AG04450 (cell line): Measurements from ENCODE around the gene SPATA31E1. TPM values are rescaled to one million over a fixed set of nuclear protein-coding genes. Genes with fewer than 3 reads are reported as not detected.

Source experiments
- CTCF ChIA-PET: fragments of 300-600, 350-600 bp; formaldehyde crosslinking; extraction: SDS; loops from one replicate; lab custom pipeline; 2022; ENCODE audit warnings: antibody characterized with exemption, inconsistent platforms; lab: Charles Lee
- POLR2A ChIA-PET: fragments of 350-600 bp; formaldehyde crosslinking; extraction: SDS; loops from one replicate; lab custom pipeline; 2021; ENCODE audit warnings: antibody characterized with exemption, inconsistent platforms; lab: Yijun Ruan, JAX
- DNase-seq: peaks from one replicate; pipeline ENCODE4 v3.0.0-alpha.2; 2011; ENCODE audit warnings: low read depth, low spot score
- H3K27ac ChIP-seq: one replicate; pipeline ENCODE4 v1.5.1; 2012; ENCODE audit warnings: low read depth, low read length, control low read depth
- H3K27me3 ChIP-seq: one replicate; pipeline ENCODE4 v1.6.0; 2012; ENCODE audit warnings: low read length; ENCODE audit not compliant: control insufficient read depth, insufficient read depth
- H3K4me3 ChIP-seq: 2 replicates; pipeline ENCODE4 v1.5.1; 2011; ENCODE audit warnings: mild to moderate bottlenecking, low read depth, low read length, control low read depth
- H3K9me3 ChIP-seq: 2 replicates; pipeline ENCODE4 v1.5.1; 2012; ENCODE audit warnings: low read length; ENCODE audit not compliant: control insufficient read depth, insufficient read depth
- CTCF ChIP-seq: IDR thresholded peaks from 2 replicates; pipeline ENCODE4 v1.5.1; 2011; ENCODE audit warnings: low read depth, low read length, control low read depth, inconsistent platforms
- polyA plus RNA-seq: library from polyadenylated mRNA; depleted of rRNA; stranded (reverse); fragments of >200 nt; gene quantifications from 2 replicates; pipeline ENCODE4 v1.2.3, GENCODE V29; 2011

Gene SPATA31E1
- polyA plus RNA-seq, 1 experiment = 0.02 TPM

- Histone ChIP-seq H3K9me3 (peaks cover 6% of the 10 kb centered on the region), H3K27me3 (no peaks in the 10 kb centered on the region), H3K4me3 (no peak overlapping the region), H3K27ac (no peak overlapping the region)
- ChIA-PET CTCF (no interaction called here), POLR2A (no interaction called here)
- DNase-seq = no peak
- TF ChIP-seq CTCF = no peak
Observed at GRCh38 chr9:87880116-87880515, 2.6 kb upstream of the SPATA31E1 start.

- Histone ChIP-seq H3K27me3 (no peaks in the 10 kb centered on the region), H3K4me3 (no peak overlapping the region), H3K27ac (no peak overlapping the region), H3K9me3 (peaks cover 6% of the 10 kb centered on the region)
- DNase-seq = no peak
- ChIA-PET POLR2A (no interaction called here), CTCF (no interaction called here)
- TF ChIP-seq CTCF = no peak
Observed at GRCh38 chr9:87880683-87881082, 2.0 kb upstream of the SPATA31E1 start.

GRCh38 chr9:87883274-87883673, 597 bp downstream of the SPATA31E1 start:
- TF ChIP-seq CTCF = no peak
- ChIA-PET POLR2A (no interaction called here), CTCF (interaction anchor here (1.7 kb wide), 1 partner anchor 200 kb away, joined by 5 read pairs; no protein-coding TSS in a partner anchor)
- Histone ChIP-seq H3K27ac (no peak overlapping the region), H3K9me3 (peaks cover 2% of the 10 kb centered on the region), H3K4me3 (no peak overlapping the region), H3K27me3 (no peaks in the 10 kb centered on the region)
- no peak for DNase-seq

- DNase-seq = no peak
- no peak overlapping the region for H3K4me3 ChIP-seq
- TF ChIP-seq CTCF = no peak; the same call in 1 of the 2 replicates
- POLR2A ChIA-PET = no interaction called here
- CTCF ChIA-PET = no interaction called here
- H3K27ac ChIP-seq = no peak overlapping the region
- H3K27me3 ChIP-seq = no peaks in the 10 kb centered on the region
- no peaks in the 10 kb centered on the region; the same call in 1 of the 2 replicates for H3K9me3 ChIP-seq
Observed at GRCh38 chr9:87883990-87884389, 1.3 kb downstream of the SPATA31E1 start.

- no peaks in the 10 kb centered on the region; the same call in 1 of the 2 replicates for H3K9me3 ChIP-seq
- no peak for DNase-seq
- H3K27ac ChIP-seq = no peak overlapping the region
- H3K4me3 ChIP-seq = no peak overlapping the region
- POLR2A ChIA-PET = no interaction called here
- no peaks in the 10 kb centered on the region for H3K27me3 ChIP-seq
- CTCF ChIA-PET = no interaction called here
- no peak for TF ChIP-seq CTCF
Observed at GRCh38 chr9:87884578-87885459, 2.1 kb downstream of the SPATA31E1 start.
